GM10266 (cell line): ENCODE results near the gene FDX2.

Source experiments
- DNase-seq: peaks from one replicate; pipeline ENCODE4 v3.0.0; 2012; ENCODE audit errors: extremely low spot score
- CTCF ChIP-seq: IDR thresholded peaks from 2 replicates; pipeline ENCODE4 v1.5.1; 2012; ENCODE audit warnings: mild to moderate bottlenecking, low read depth; ENCODE audit not compliant: control insufficient read depth, insufficient read depth; ENCODE audit errors: missing control alignments

FDX2 gene

GRCh38 chr19:10268071-10268470 is 47.7 kb downstream of the FDX2 start:
- no peak for DNase-seq
- no peak for TF ChIP-seq CTCF

- no peak for TF ChIP-seq CTCF
- DNase-seq: no peak
Observed at GRCh38 chr19:10266706-10267105, 49.1 kb downstream of the FDX2 start.

GRCh38 chr19:10262771-10263170 is 53.0 kb downstream of the FDX2 start:
- no peak for DNase-seq
- no peak for TF ChIP-seq CTCF

GRCh38 chr19:10260141-10260584 is 55.7 kb downstream of the FDX2 start:
- no peak for DNase-seq
- no peak for TF ChIP-seq CTCF
